K562 (cell line): ENCODE results near the gene ODAD4.

Experiments
- ARHGAP35 ChIP-seq: fragments of 450-650 bp; IDR thresholded peaks from 2 replicates; pipeline ENCODE4 v1.6.1; 2018; ENCODE audit not compliant: partially characterized antibody
- EZH2 ChIP-seq: IDR thresholded peaks from 2 replicates; pipeline ENCODE4 v1.6.1; 2012; ENCODE audit warnings: low read depth, mild to moderate bottlenecking, inconsistent platforms, low read length, borderline replicate concordance
- FOS ChIP-seq: IDR thresholded peaks from 3 replicates; pipeline ENCODE4 v1.6.1; 2011; ENCODE audit not compliant: insufficient read length; ENCODE audit errors: extremely low read depth
- FOXK1 ChIP-seq: sonication (generic); formaldehyde crosslinking; IDR thresholded peaks from 2 replicates; pipeline ENCODE4 v1.8.0; 2022; ENCODE audit warnings: missing genetic modification reagents, mild to moderate bottlenecking, borderline replicate concordance
- GABPA ChIP-seq: fragments of 200-800 bp; sonication (Bioruptor generic); conservative IDR thresholded peaks from 2 replicates; pipeline ENCODE4 v1.6.1; 2016; ENCODE audit warnings: low read depth, missing genetic modification characterization, missing compliant biosample characterization
- L3MBTL2 ChIP-seq: fragments of 450-650 bp; IDR thresholded peaks from 2 replicates; pipeline ENCODE4 v1.6.1; 2016; ENCODE audit warnings: mild to moderate bottlenecking, moderate library complexity
- POLR2AphosphoS5 ChIP-seq: IDR thresholded peaks from 2 replicates; pipeline ENCODE4 v1.6.1; 2011; ENCODE audit warnings: mild to moderate bottlenecking, low read depth, low read length, moderate library complexity; ENCODE audit not compliant: control insufficient read depth, insufficient read depth
- SPI1 ChIP-seq: IDR thresholded peaks from 2 replicates; pipeline ENCODE4 v1.6.1; 2011; ENCODE audit warnings: low read depth, low read length, control low read depth, borderline replicate concordance
- ZBTB8A ChIP-seq: fragments of 450-650 bp; IDR thresholded peaks from 2 replicates; pipeline ENCODE4 v1.6.1; 2018; ENCODE audit warnings: mild to moderate bottlenecking, moderate library complexity; ENCODE audit not compliant: partially characterized antibody
- ZBTB9 ChIP-seq: fragments of 450-650 bp; formaldehyde crosslinking; IDR thresholded peaks from 2 replicates; pipeline ENCODE4 v1.4.0; 2020; ENCODE audit warnings: mild to moderate bottlenecking, moderate library complexity
- ZNF121 ChIP-seq: sonication (generic); formaldehyde crosslinking; conservative IDR thresholded peaks from 2 replicates; pipeline ENCODE4 v1.8.0; 2022; ENCODE audit warnings: missing genetic modification reagents
- ZNF24 ChIP-seq: fragments of 450-650 bp; IDR thresholded peaks from 2 replicates; pipeline ENCODE4 v1.6.1; 2016
- ZNF707 ChIP-seq: fragments of 250-450 bp; sonication (Bioruptor Pico); conservative IDR thresholded peaks from 2 replicates; pipeline ENCODE4 v1.8.0; 2022; ENCODE audit warnings: inconsistent platforms, mild to moderate bottlenecking, moderate library complexity

GRCh38 chr17:41982026-41982760 lies 51.8 kb downstream of the ODAD4 start:
- TF ChIP-seq FOXK1 (CRISPR knock-in tag) (no peak), L3MBTL2 (no peak), SPI1 (no peak), POLR2AphosphoS5 (no peak), GABPA (tag) (no peak), ARHGAP35 (no peak), ZBTB9 (CRISPR knock-in tag) (no peak), ZNF707 (CRISPR knock-in tag) (no peak), ZBTB8A (no peak), FOS (no peak), EZH2 (no peak), ZNF121 (CRISPR knock-in tag) (no peak), ZNF24 (no peak)
